Activated CD4-positive, CD25-positive, alpha-beta regulatory T cell treated with anti-CD3 and anti-CD28 coated beads, Interleukin-2, amount 50 U/mL, for 16 hours (primary cell): ENCODE results near the gene ZNF488.
"Not testable (repeated sequence)": the region's sequence is repeated elsewhere in the genome, so short reads cannot be mapped to it uniquely, and the experiment has no call there.

ENCODE experiments used
- DNase-seq: peaks from one replicate; pipeline ENCODE4 v3.0.0-alpha.2; 2020; ENCODE audit warnings: low read depth, low spot score

The ZNF488 gene, protein sequence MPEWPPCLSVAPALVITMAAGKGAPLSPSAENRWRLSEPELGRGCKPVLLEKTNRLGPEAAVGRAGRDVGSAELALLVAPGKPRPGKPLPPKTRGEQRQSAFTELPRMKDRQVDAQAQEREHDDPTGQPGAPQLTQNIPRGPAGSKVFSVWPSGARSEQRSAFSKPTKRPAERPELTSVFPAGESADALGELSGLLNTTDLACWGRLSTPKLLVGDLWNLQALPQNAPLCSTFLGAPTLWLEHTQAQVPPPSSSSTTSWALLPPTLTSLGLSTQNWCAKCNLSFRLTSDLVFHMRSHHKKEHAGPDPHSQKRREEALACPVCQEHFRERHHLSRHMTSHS

DNA sequence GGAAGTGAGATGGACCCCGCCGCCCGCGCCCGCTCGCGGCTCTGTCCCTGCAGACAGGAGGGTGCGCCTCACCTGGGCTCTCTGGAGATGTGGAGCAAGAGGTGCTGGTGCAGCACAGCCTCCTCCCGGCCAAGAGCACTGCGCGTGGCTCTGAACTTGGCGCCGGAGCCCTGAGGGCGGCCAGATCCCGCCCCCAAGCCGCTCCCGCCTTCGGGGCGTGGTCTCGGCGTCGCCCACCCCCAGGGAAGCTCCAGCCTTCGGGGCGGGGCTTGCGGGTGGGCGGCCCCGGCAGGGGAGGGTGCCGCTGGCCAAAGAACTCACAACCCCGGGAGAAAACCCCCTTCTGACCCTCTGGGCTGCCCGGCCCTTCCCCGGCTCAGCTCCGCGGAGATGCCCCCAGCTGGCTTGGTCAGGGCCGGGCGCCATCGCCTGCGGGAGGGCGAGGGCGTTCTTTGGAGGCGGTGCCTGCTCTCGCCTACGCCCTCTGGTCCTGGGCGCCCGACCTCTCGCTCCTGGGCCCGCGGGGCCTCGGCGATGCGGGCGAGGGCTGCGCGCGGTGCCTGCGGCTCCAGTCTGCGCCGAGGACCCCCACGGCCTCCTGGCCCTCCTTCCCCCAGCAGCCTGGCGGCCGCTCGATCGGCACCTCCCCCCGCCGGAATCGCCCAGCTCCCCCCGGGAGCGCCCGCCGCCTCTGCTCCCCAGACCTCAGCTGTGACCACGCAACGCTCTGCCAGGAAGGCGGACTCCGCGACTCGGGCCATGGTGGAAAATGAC is at the start of gene ZNF488:
ZNF488 (minus strand) TSS at position 146 of the 774 bp plus-strand sequence. CDS start 15,464 bp downstream, outside the sequence.
- DNase-seq: peak; percentile 17

DNA sequence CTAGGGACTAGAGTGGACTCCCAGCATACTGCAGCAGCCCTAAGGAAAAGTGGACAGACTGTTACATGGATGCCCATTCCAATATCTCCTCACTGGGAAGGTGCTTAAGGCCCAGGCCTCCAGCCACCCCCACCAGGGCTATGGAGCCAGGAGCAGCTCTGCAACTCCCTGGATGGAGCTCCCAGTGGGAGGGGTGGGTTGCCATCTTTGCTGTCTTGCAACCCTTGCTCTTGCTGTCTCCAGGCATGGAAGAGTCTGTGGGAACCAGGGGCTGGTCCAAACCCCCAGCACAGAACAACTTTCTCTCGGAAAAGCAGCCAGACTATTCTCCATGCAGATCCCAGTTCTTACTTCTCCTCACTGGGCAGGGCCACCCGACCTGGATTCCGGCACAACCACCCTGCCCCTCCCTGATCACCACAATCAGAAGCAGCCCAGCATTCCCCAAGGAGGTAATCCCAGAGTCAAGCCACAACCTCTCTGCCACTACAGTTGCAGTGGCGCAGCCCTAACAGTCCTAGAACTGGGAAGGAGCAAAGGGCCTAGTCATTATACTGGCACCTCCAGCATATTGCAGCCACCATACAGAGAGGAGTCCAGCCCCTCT is 41.8 kb upstream of the ZNF488 start:
- DNase-seq: no peak

DNA sequence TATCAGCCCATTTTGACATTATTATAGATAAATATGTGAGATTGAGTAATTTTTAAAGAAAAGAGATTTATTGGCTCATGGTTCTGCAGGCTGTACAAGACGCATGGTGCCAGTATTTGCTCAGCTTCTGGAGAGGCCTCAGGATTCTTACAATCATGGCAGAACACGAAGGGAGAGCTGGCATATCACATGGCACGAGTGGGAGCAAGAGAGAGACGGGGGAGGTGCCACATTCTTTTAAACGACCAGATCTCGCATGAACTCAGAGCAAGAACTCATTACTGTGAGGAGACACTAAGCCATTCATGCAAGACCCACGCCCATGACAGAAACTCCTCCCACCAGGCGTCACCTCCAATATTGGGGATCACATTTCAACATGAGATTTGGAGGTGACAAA is 40.1 kb upstream of the ZNF488 start:
- DNase-seq: no peak

DNA sequence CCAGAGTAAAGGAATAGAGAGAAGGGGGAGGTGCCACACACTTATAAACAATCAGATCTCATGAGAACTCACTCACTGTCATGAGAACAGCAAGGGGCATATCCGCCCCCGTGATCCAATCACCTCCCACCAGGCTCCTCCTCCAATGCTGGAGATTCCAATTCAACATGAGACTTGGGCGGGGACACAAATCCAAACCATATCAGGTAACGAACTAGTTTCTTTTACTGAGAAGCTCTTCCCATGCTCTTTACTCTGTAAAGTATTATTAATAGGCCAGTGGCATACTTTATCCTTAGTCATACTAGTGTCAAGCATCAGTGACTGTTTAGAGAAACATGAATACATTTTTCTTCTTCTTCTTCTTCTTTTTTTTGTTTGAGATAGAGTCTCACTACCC is 39.4 kb upstream of the ZNF488 start:
- DNase-seq: no peak

DNA sequence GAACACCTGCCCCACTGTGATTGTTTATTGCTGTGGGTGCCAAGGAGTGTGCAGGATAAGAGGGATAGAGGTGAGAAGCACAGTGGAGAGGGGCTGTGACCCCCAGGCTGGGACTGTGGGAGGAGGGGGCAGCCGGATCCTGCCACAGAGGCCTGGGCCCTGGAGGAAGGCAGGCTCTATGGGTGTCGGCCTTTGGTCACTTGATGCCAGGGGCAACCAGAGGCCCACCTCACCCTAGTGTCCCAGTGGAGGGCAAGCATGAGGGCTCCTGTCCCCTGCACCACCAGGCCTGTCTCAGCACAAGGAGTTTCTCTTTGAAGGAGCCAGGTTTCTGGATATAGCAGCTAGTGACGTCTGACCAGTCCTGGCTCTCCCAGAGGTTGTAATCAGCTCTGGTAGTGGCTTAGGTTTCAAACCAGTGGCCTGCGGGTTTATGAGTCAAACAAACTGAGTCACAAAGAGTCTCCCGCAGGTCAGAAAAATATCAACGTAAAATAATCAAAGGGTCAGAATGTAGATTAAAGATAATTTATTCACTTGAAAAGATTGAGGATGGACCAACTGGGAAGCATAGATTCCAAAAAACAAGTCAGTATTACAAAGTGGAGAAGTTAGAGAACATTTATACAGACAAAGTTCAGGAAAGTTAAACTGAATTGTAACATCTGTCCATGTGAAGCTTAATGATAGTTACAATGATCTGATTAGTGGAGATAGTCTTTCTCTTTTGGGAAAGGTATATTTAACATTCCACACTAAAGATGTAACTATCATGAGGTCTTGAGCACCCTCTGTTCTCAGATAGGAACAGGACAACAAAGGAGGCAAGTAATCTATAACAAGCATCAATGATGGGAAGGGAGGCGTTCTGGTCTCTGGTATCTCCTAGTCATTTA is 37.2 kb upstream of the ZNF488 start:
- DNase-seq: no peak

DNA sequence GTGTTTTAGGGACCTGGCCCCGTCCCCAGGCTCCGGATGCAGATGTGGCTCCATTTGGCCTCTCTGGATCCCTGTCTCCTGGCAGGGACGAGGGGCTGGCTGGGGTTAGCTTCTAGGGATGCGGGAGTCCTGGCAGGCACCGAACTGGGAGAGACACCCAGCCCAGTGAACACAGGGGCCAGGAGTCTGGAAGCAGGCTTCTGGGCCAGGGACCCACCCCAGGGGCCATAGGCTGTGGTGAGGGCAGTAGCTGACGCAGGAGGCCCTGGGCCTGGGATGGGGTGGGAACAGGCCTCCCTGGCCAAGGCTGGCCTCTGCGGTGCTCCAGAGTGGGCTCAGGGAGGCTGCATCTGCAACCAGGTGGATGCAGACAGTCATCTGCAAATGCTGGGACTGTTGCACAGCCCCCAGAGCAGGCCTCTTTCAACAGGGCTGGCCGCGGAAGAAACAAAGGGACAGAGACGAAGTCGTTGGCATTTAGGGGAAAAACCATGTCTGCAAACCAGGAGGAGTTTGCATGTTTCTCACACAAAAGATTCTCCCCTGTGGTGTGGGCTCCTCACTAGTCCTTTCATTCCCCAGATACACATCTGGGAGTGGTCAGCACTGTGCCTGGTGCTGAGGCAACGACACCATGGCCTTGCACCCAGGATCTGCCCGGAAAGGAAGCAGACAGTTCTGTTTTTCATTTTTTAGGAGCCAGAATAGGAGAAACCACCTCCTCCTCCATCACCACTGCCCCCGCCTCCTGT is 36.4 kb upstream of the ZNF488 start:
- no peak for DNase-seq

DNA sequence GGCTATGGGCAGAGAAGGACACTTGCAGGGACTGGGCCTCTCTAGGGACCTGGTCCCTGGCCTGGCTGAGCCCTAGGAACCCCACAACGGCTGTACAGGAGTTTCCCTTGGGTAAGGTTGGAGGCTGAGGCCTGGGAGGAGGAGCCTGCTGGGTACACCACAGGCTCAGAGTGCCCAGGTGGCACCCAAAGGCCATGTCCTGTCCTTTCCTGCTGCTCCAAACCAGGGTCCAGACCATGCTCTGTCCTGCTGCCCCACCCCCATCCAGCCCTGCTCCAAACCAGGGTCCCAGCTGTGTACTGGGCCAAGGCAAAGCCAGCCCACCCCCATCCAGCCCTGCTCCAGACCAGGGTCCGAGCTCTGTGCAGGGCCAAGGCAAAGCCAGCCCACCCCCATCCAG is 35.3 kb upstream of the ZNF488 start:
- DNase-seq: no peak

DNA sequence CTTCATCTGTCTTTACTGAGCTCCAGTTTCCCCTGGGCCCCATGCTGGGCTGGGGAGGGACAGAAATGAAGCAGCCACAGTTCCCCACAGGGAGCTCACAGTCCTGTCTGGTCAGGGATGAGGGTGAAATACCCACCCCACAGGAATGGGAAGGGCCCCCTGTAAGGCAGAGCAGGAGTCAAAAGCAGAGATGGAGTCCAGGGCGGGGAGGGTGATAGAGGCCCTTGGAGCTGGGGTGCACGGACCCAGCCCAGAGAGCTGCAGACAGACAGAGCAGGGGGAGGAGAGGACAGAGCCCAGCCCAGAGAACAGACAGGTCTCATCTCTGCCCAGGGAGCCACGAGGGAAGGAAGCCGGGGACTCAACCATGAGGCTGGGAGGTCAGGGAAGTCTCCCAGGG is 34.9 kb upstream of the ZNF488 start:
- no peak for DNase-seq

DNA sequence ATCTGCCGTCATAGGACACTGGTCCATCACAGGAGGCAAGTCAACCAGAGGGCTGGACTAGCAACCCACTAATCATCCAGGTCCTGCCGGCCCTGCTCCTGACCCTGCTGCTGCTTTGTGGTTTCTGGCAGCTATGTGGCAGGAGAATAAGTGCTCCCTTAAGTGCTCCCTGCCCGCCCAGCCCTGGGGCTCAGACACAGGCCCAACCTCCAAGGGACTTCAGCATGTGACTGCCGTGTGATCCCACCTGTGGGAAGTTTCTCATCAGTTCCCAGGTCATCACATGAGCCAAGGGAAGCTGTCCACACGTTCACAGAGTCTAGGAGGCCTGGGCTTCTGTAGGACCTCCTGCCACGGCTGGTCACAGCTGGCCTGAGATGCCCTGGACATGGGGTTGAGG is 34.2 kb upstream of the ZNF488 start:
- DNase-seq: no peak

DNA sequence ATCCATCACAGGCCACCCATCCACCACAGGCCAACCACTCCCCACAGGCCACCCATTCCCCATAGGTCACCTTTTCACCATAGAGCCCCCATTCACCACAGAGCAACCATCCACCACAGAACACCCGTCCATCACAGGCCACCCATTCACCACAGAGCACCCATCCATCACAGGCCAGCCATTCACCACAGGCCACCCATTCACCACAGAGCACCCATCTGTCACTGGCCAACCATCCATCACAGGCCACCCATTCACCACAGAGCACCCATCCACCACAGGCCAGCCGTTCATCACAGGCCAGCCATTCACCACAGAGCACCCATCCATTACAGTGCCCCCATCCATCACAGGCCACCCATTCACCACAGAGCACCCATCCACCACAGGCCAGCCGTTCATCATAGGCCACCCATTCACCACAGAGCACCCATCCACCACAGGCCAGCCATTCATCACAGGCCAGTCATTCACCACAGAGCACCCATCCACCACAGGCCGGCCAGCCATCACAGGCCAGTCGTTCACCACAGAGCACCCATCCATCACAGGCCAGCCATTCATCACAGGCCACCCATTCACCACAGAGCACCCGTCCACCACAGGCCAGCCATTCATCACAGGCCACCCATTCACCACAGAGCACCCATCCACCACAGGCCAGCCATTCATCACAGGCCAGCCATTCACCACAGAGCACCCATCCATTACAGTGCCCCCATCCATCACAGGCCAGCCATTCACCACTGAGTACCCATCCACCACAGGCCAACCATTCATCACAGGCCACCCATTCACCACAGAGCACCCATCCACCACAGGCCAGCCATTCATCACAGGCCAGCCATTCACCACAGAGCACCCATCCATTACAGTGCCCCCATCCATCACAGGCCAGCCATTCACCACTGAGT is 32.5 kb upstream of the ZNF488 start:
- not testable (repeated sequence) for DNase-seq

DNA sequence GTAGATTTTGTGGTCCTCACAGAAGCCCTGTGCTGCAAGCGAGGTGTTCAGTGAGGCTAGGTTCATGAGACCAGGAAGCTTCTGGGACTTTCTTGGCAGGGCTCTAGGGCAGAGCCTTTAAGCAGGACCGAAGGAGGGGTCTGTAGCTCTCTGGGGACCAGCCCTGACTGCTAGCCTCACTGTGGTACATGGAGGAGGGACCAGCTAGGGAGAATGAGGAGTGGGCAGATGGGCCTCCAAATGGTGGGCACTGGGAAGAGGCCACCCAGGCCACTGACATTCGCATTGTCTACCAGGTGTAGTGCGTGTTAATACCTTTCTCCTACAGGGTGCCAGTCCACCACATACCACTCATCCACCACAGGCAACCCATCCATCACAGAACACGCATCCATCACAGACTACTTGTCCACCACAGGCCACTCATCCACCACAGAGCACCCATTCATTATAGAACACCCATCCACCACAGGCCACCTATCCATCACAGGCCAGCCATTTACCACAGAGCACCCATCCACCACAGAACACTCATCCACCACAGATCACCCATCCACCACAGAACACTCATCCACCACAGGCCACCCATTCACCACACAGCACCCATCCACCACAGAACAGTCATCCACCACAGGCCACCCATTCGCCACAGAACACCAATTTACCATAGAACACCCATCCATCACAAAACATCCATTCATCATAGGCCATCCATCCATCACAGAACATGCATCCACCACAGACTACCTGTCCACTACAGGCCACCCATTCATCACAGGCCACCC is 31.6 kb upstream of the ZNF488 start:
- DNase-seq: no peak

DNA sequence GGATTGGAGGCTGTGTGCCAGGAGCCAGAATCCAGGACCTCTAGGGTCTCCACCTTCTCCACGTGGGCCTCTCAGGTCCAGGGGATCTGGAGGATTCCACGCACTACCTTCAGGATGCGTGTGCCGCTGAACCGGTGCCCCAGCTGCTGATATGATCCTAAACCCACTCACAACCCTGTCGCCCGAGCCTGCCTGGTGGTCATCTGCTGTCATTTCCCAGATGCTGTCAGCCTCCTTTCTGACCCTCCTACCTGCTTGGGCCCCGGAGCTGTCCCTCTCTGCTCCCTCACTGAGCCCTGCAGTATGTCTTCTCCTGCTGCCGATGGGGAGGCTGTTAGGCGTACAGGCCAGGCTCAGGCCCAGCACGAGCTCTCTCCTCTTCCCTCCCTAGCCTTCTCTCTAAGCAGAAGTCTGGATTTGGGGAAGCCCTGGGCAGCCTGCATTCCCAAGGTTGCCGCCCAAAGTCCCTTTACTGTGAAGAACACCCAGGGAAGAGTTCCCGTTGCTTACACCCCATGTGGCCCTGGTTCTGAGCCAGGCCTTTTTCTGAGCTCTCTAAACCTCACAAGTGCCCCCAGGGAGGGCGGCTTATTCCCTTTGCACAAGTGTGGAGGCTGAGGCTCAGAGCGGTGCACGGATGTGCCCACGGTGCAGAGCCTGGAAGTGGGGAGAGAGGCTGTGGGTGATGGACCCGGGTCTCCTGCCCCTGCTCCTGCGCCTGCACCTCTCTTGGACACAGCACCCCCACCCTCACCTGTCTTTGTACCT is 30.8 kb upstream of the ZNF488 start:
- DNase-seq: no peak

DNA sequence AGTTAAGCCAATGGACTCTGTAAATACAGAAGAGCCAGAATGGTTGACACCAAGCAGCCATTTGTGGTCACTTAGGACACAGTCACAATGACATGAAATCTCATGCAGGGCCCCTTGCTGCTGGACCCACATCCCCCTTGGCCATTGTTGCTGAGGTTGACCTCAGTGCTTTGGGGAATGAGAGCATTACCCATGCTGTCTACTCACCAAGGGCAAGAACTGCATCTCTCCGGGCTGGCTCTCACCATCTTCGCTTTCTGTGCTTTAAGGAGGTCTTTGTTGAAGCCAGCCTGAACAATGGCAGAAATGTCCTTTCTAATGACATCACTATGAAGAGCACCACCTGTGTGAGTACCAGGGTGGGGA is 30.1 kb upstream of the ZNF488 start:
- DNase-seq: no peak

DNA sequence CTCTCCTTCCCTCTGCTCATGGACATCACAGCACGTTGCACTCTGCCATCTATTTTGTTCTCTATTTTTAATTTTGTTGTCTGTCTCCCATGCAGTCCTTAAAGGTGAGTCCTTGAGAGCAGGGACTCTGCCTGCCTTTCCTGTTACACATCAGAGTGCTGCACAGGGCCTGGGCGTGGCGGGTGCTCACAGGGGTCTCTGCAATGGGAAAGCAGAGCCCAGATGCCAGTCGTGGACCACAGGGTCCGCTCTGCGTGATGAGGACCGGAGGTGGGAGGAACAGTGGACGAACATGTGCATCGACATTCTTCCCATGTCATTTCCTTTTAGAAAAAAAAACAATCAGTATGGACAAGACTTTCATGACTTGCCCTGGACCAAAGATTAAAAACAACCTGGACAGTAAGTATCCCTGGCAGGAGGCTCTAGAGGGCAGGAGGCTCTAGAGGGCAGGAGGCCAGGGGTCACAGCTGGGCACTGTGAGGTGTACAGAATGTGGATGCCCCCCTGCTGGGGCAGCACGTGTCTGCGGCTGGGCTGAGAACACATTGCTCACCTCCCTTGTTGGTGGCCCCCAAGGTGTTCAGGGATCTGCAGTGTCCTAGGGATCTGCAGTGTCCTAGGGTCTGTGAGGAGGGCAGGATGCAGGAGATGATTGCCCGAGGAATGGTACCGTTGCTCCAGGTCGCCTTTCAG is 29.6 kb upstream of the ZNF488 start:
- no peak for DNase-seq

DNA sequence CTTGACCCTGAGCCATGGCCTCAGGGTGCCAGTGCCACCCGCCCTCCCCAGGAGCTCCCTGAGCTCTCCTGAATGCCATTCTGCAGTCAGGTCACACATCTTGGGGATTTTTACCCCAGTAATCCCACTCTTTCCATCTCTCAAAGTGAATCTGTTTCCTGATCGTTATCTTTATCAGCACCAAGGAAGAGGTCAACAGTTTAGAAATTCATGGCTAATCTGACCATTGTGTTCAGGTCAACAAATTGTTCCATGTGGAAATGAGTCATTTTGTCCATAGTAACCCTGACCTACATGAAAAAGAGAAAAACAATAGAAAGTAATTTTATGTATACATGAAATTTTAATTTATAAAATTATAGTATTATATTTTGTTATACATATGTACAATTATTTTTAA is 28.8 kb upstream of the ZNF488 start:
- DNase-seq: no peak

DNA sequence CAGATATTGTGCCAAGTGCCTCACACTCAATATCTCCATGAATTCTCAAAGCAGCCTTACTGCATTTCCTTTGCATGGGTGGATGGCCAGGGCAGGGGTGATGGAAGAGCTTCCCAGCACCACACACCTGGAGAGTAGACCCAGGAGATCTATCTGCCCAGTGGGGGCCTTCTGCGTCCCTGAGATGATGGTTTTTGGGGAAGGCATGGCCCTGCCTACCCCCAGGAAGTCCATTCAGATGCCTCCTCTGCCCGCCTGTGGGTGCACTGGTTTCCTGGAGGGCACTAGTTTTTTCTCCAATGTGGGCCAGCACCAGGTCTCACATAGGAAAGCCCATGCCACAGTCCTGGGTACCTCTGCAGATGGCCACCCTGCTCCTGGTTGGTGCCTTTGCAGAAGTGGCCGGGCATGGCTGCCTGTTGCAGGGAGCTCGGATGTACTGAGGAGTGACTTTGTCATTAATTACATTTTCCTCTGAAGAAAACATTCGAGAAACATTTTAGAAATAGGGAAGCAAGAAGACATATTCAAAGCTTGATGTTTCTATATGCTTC is 28.2 kb upstream of the ZNF488 start:
- no peak for DNase-seq

DNA sequence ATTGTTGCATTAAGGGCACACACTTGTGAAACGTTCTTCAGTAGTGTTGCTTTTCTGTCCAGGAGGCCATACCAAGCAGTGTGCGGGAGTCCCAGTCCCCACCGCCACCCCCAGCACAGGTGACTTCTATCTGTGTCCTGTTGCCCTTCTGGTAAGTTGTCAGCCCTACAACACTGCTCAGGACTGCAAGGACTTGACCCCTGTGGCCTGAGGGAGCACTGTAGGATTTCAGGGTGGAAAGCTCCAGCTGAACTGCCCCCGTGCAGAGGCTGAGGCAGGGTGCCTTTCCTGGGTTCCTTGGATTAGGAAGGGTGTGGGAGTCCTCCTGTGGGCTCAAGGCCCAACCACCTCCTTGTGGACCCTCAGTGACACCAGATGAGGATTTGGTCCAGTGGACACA is 26.8 kb upstream of the ZNF488 start:
- DNase-seq: no peak

DNA sequence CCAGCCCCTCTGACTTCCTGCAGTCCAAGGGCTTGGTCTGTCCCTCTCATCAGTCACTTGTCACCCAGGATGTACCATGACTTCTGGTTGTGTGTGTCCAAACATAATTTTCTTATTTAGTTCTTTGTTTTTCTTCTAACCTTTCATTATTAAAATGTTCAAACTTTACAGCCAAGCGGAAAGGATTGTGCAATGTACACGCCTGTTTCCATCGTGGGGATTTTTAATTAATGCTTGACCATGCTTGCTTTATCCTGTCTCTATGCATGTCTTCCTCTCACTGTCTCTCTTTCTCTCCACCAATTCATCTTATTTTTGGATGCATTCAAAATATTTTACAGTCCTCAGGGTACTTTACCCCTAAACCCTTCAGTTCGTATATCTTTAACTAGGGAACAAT is 26.2 kb upstream of the ZNF488 start:
- DNase-seq: no peak
